IPS-11a (cell line): ENCODE measurements around the gene NUP58.

Experiments
- H3K4me3 ChIP-seq: one replicate; pipeline ENCODE4 v1.5.1; 2013; ENCODE audit warnings: low read depth, low read length, control low read depth

Gene NUP58

GRCh38 chr13:25375727-25376358 is 74.4 kb downstream of the NUP58 start:
- H3K4me3 ChIP-seq: no peak overlapping the region

GRCh38 chr13:25377244-25377962 is 76.0 kb downstream of the NUP58 start:
- H3K4me3 ChIP-seq: no peak overlapping the region

DNA sequence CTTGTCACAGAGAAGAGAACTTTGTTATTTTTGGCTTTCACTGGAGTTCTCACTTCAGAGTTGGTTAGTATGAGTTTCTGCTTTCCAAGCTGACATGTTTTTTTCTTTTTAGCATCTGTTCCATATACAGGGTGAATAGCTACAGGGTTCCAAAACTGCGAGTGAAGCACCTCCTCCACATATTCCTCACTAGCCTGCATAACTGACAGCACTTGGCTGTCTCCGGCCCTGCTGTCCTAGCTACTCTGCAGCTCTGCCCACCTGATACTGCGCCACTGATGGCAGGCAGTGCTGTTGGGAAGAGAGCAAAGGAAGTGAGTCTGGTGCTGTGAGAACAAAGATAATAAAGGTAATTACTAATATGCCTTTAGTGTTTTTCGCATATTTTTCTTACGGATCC is 77.1 kb downstream of the NUP58 start:
- no peak overlapping the region for H3K4me3 ChIP-seq

DNA sequence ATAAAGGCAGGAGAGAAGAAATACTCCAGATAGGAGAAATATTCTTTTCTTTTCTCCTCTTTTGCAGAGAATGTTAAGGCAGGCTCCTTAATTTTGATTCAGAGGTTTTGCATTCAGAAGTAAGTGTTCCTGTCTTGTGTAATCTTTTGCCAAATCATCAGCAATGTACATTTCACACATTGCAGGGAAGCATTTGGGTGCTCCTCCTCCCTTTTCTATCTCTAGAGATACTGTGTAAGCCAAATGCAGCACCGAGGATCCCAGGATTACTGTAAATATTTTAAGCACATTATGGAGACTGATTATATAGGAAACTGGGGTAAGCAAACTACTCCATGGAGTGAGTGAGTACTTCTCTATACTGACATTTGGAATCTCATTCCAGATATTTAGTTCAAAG is 77.6 kb downstream of the NUP58 start:
- no peak overlapping the region for H3K4me3 ChIP-seq

- H3K4me3 ChIP-seq: no peak overlapping the region
Observed at GRCh38 chr13:25380082-25380481, 78.7 kb downstream of the NUP58 start.

GRCh38 chr13:25380741-25381324 is 79.4 kb downstream of the NUP58 start:
- no peak overlapping the region for H3K4me3 ChIP-seq

GRCh38 chr13:25384758-25385410 is 83.5 kb downstream of the NUP58 start:
- H3K4me3 ChIP-seq: no peak overlapping the region

GRCh38 chr13:25391932-25392331 is 90.5 kb downstream of the NUP58 start:
- no peak overlapping the region for H3K4me3 ChIP-seq
